IMR-90 (cell line): Measurements from ENCODE around the gene TPM2. TPM values are rescaled to one million over a fixed set of nuclear protein-coding genes. Genes with fewer than 3 reads are reported as not detected.

ENCODE experiments used
- ATAC-seq: fragments of 200-7000 bp; cut with Tn5 transposase; 2 replicates; pipeline ENCODE4 v1.9.1; 2020; ENCODE audit warnings: low read depth, mild to moderate bottlenecking, moderate library complexity
- BruUV-seq: library from RNA; stranded (reverse); fragments of 400-500 nt; replicated peaks from 2 replicates; lab custom pipeline; 2021; lab: Mats Ljungman, UMichigan
- CTCF ChIA-PET: fragments of 300-600 bp; formaldehyde crosslinking; extraction: SDS; loops from one replicate; lab custom pipeline; 2021; ENCODE audit warnings: antibody characterized with exemption; lab: Yijun Ruan, JAX
- POLR2A ChIA-PET: fragments of 300-600 bp; sonication (Branson Sonifier 250); formaldehyde crosslinking; loops from one replicate; lab custom pipeline; 2022; ENCODE audit warnings: antibody characterized with exemption; ENCODE audit not compliant: unreplicated experiment; lab: Charles Lee
- DNase-seq: peaks from one replicate; pipeline ENCODE4 v3.0.0; 2013
- H2AFZ ChIP-seq: replicated peaks from 2 replicates; pipeline ENCODE3; 2013; ENCODE audit warnings: low read length, mild to moderate bottlenecking; ENCODE audit not compliant: poor library complexity
- H2AK5ac ChIP-seq: 2 replicates; pipeline ENCODE4 v1.6.1; 2013; ENCODE audit warnings: low read depth, low read length, inconsistent platforms
- H2AK9ac ChIP-seq: replicated peaks from 2 replicates; pipeline ENCODE3; 2013; ENCODE audit warnings: mild to moderate bottlenecking, low read depth, low read length, moderate library complexity; ENCODE audit not compliant: poor library complexity
- H2BK120ac ChIP-seq: 2 replicates; pipeline ENCODE4 v1.6.1; 2013; ENCODE audit warnings: low read depth, low read length, inconsistent platforms
- H2BK15ac ChIP-seq: 3 replicates; pipeline ENCODE4 v1.6.1; 2013; ENCODE audit warnings: low read depth, low read length, inconsistent platforms
- H2BK20ac ChIP-seq: 2 replicates; pipeline ENCODE4 v1.6.1; 2013; ENCODE audit warnings: low read depth, mild to moderate bottlenecking, inconsistent platforms, low read length, moderate library complexity
- H2BK5ac ChIP-seq: 2 replicates; pipeline ENCODE4 v1.6.1; 2013; ENCODE audit warnings: mild to moderate bottlenecking, low read depth, low read length, inconsistent platforms; ENCODE audit not compliant: poor library complexity, severe bottlenecking
- H3K14ac ChIP-seq: replicated peaks from 2 replicates; pipeline ENCODE4 v1.6.1; 2013; ENCODE audit warnings: low read depth, low read length, inconsistent platforms
- H3K18ac ChIP-seq: 2 replicates; pipeline ENCODE4 v1.6.1; 2013; ENCODE audit warnings: low read depth, low read length, control low read depth
- H3K23ac ChIP-seq: 2 replicates; pipeline ENCODE4 v1.6.1; 2013; ENCODE audit warnings: low read depth, low read length, inconsistent platforms
- H3K27ac ChIP-seq: 2 replicates; pipeline ENCODE4 v1.5.1; 2013; ENCODE audit warnings: mild to moderate bottlenecking, control low read depth, low read length; ENCODE audit not compliant: insufficient read depth
- H3K27me3 ChIP-seq: 2 replicates; pipeline ENCODE4 v1.6.1; 2013; ENCODE audit warnings: low read length; ENCODE audit not compliant: control insufficient read depth, insufficient read depth
- H3K36me3 ChIP-seq: 2 replicates; pipeline ENCODE4 v1.6.1; 2013; ENCODE audit warnings: low read length, mixed read lengths; ENCODE audit not compliant: control insufficient read depth, insufficient read depth
- H3K4ac ChIP-seq: 2 replicates; pipeline ENCODE4 v1.6.1; 2013; ENCODE audit warnings: low read depth, low read length, inconsistent platforms
- H3K4me1 ChIP-seq: 2 replicates; pipeline ENCODE4 v1.6.1; 2013; ENCODE audit warnings: low read length, mixed read lengths; ENCODE audit not compliant: control insufficient read depth, insufficient read depth
- H3K4me2 ChIP-seq: 2 replicates; pipeline ENCODE4 v1.6.1; 2013; ENCODE audit warnings: low read depth, mild to moderate bottlenecking, control low read depth, low read length, moderate library complexity
- H3K4me3 ChIP-seq: 2 replicates; pipeline ENCODE4 v1.5.1; 2013; ENCODE audit warnings: low read depth, mild to moderate bottlenecking, control low read depth, low read length, moderate library complexity; ENCODE audit not compliant: insufficient read depth
- H3K56ac ChIP-seq: 2 replicates; pipeline ENCODE4 v1.6.1; 2013; ENCODE audit warnings: low read length, inconsistent platforms; ENCODE audit not compliant: insufficient read depth; ENCODE audit errors: extremely low read depth
- H3K79me1 ChIP-seq, 2 experiments: 2 replicates each; pipeline ENCODE4 v1.6.1; 2013; ENCODE audit warnings: low read length in 2 of 2, inconsistent platforms in 1 of 2, low read depth in 1 of 2
- H3K9ac ChIP-seq: 2 replicates; pipeline ENCODE4 v1.6.1; 2013; ENCODE audit warnings: low read depth, low read length, control low read depth
- H3K9me1 ChIP-seq: 2 replicates; pipeline ENCODE4 v1.6.1; 2013; ENCODE audit warnings: low read length, inconsistent platforms; ENCODE audit not compliant: insufficient read depth
- H3K9me3 ChIP-seq: 2 replicates; pipeline ENCODE4 v1.6.1; 2013; ENCODE audit warnings: low read length; ENCODE audit not compliant: control insufficient read depth, insufficient read depth
- H4K20me1 ChIP-seq: 2 replicates; pipeline ENCODE4 v1.6.1; 2013; ENCODE audit warnings: low read length, inconsistent platforms; ENCODE audit not compliant: insufficient read depth
- H4K5ac ChIP-seq: 2 replicates; pipeline ENCODE4 v1.6.1; 2013; ENCODE audit warnings: mild to moderate bottlenecking, low read depth, low read length, control low read depth
- H4K8ac ChIP-seq, 2 experiments: 2 replicates each; pipeline ENCODE4 v1.6.1; 2013; ENCODE audit warnings: low read depth in 2 of 2, low read length in 2 of 2, control low read depth in 1 of 2, inconsistent platforms in 1 of 2
- H4K91ac ChIP-seq: 2 replicates; pipeline ENCODE4 v1.6.1; 2013; ENCODE audit warnings: low read depth, low read length, inconsistent platforms; ENCODE audit not compliant: insufficient read depth
- CHD1 ChIP-seq: IDR thresholded peaks from 2 replicates; pipeline ENCODE4 v1.6.1; 2012; ENCODE audit warnings: low read depth, low read length, improper control_type of control experiment
- NFE2L2 ChIP-seq: fragments of 150-350 bp; IDR thresholded peaks from 2 replicates; pipeline ENCODE4 v1.6.1; 2016; ENCODE audit warnings: low read depth, mild to moderate bottlenecking, low read length
- RAD21 ChIP-seq: IDR thresholded peaks from 2 replicates; pipeline ENCODE4 v1.6.1; 2012; ENCODE audit warnings: low read length, improper control_type of control experiment
- WGBS, 2 experiments: methylation state at CpG; one replicate each; pipeline versions ENCODE4 v1.1.5 to v1.1.7; 2013; ENCODE audit warnings: missing lambda C conversion rate in 2 of 2; ENCODE audit not compliant: insufficient read length in 1 of 2; ENCODE audit errors: extremely low coverage in 2 of 2; 5-methylcytosine and 5-hydroxymethylcytosine counted together
- dilution Hi-C: fragments of 300-500 bp; cut with HindIII; formaldehyde crosslinking; loops from one replicate; pipeline ENCODE4 v1.14.3; 2018; ENCODE audit warnings: low sequenced_read_pairs; ENCODE audit not compliant: unreplicated experiment
- in situ Hi-C: fragments of 300-500 bp; cut with MboI; formaldehyde crosslinking; loops from 3 replicates; pipeline ENCODE4 v1.14.3; 2019; ENCODE audit warnings: low sequenced_read_pairs, inconsistent platforms, mixed read lengths
- intact Hi-C: fragments of 100-400 bp; cut with micrococcal nuclease; formaldehyde crosslinking; loops from 2 replicates; pipeline ENCODE4 v1.10.0; 2022
- polyA plus RNA-seq, 3 experiments: library from polyadenylated mRNA; depleted of rRNA; stranded (reverse); fragments of >200 nt; gene quantifications; 2 replicates each; pipeline ENCODE4 v1.2.3, GENCODE V29; 2012; ENCODE audit warnings: low replicate concordance in 1 of 3
- total RNA-seq: library from RNA; depleted of rRNA; stranded (reverse); fragments of >200 nt; gene quantifications from 2 replicates; pipeline ENCODE4 v1.2.3, GENCODE V29; 2012

The TPM2 gene
- total and polyA plus RNA-seq, 2 of the 4 experiments (the other 2 are of a cell fraction): 960 to 2,500 TPM

DNA sequence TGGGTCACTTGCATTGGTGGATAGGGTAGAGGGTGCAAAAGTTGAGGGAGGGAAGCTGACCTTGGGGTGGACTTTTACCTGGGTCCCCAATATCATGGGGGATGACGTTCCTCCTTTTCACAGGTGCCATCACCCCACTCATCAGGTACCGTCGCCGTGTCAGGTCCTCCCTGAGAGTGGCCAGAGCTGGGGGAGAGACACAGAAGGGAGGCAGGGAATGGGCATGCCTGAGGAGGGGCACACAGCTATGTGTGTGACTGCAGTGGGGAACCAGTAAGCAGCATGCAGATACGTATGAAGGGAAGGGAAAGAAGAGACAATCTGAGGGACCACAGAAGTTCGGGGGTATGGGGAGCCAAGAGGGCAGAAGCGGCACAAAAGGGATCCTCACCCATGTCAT lies 49.2 kb upstream of the TPM2 start:
- H4K8ac ChIP-seq: no peak overlapping the region
- H4K20me1 ChIP-seq: peaks cover 24% of the 10 kb centered on the region
- H2BK20ac ChIP-seq: no peak overlapping the region
- H2AFZ ChIP-seq: no peak overlapping the region
- no peak overlapping the region for H2BK5ac ChIP-seq
- H3K9me1 ChIP-seq: peaks cover 3% of the 10 kb centered on the region; the same call in 1 of the 2 replicates
- CTCF ChIA-PET: no interaction called here
- H3K56ac ChIP-seq: no peak overlapping the region
- H2BK120ac ChIP-seq: no peak overlapping the region
- no peak overlapping the region for H2BK15ac ChIP-seq
- H3K4me2 ChIP-seq: no peak overlapping the region
- H3K27me3 ChIP-seq: no peaks in the 10 kb centered on the region
- H3K4me1 ChIP-seq: no peaks in the 10 kb centered on the region
- no peak overlapping the region for H4K91ac ChIP-seq
- TF ChIP-seq CHD1 (no peak), RAD21 (no peak), NFE2L2 (no peak)
- no peak overlapping the region for H3K27ac ChIP-seq
- 100% methylated on average over 1 of the region's 7 CpGs; no CpG with 5 or more reads in 1 of the 2 experiments for WGBS, 2 experiments
- intact Hi-C loops (no loop called here), dilution Hi-C loops (no loop called here), in situ Hi-C loops (no loop called here)
- no peak overlapping the region for H2AK5ac ChIP-seq
- H3K79me1 ChIP-seq: peaks cover 22 to 89% of the 10 kb centered on the region in 2 experiments
- H3K18ac ChIP-seq: no peak overlapping the region
- no peak overlapping the region for H2AK9ac ChIP-seq
- H3K4me3 ChIP-seq: no peak overlapping the region
- POLR2A ChIA-PET: no interaction called here
- BruUV-seq: no TSS peak
- H3K36me3 ChIP-seq: peaks cover 74% of the 10 kb centered on the region
- no peak overlapping the region for H3K14ac ChIP-seq
- H3K9ac ChIP-seq: no peak overlapping the region
- DNase-seq (no peak), ATAC-seq (no peak)
- H3K4ac ChIP-seq: no peak overlapping the region
- H4K5ac ChIP-seq: no peak overlapping the region
- H3K9me3 ChIP-seq: no peaks in the 10 kb centered on the region
- H3K23ac ChIP-seq: no peak overlapping the region
